ENCODE data around the gene CDKN1A.

GRCh38 chr6:36717871-36718540 lies 39.5 kb downstream of the CDKN1A start:
- no peak for TF ChIP-seq GATA3 (IDR thresholded peaks at IDR 0.05; ENCODE audit: low read depth, low read length)
- no peak for TF ChIP-seq GATA2 (IDR thresholded peaks at IDR 0.05; ENCODE audit: low read depth, low read length)
